ENCODE measurements around the gene RADX.

GRCh38 chrX:106684207-106684606 lies 72.4 kb downstream of the RADX start:
- no peak for TF ChIP-seq CTCF (IDR thresholded peaks at IDR 0.05)
- TF ChIP-seq POLR2A (IDR thresholded peaks at IDR 0.05) = no peak

All from esophagus squamous epithelium (tissue), 4 donors.